Measurements from ENCODE around the gene ADAMTS17.

ADAMTS17 gene

GRCh38 chr15:100310513-100311153 lies 31.1 kb downstream of the ADAMTS17 start:
- no peak overlapping the region for H3K4me3 ChIP-seq (ENCODE audit: low read depth, low read length)
- DNase-seq (ENCODE audit: low read depth): no peak
- TF ChIP-seq CTCF (IDR thresholded peaks at IDR 0.05; ENCODE audit: low read depth, low read length, missing control alignments): no peak

- H3K4me3 ChIP-seq (ENCODE audit: low read depth, low read length): no peak overlapping the region
- no peak for TF ChIP-seq CTCF (IDR thresholded peaks at IDR 0.05; ENCODE audit: low read depth, low read length, missing control alignments)
- no peak for DNase-seq (ENCODE audit: low read depth)
Measured at GRCh38 chr15:100310041-100310405, 31.8 kb downstream of the ADAMTS17 start.

DNA sequence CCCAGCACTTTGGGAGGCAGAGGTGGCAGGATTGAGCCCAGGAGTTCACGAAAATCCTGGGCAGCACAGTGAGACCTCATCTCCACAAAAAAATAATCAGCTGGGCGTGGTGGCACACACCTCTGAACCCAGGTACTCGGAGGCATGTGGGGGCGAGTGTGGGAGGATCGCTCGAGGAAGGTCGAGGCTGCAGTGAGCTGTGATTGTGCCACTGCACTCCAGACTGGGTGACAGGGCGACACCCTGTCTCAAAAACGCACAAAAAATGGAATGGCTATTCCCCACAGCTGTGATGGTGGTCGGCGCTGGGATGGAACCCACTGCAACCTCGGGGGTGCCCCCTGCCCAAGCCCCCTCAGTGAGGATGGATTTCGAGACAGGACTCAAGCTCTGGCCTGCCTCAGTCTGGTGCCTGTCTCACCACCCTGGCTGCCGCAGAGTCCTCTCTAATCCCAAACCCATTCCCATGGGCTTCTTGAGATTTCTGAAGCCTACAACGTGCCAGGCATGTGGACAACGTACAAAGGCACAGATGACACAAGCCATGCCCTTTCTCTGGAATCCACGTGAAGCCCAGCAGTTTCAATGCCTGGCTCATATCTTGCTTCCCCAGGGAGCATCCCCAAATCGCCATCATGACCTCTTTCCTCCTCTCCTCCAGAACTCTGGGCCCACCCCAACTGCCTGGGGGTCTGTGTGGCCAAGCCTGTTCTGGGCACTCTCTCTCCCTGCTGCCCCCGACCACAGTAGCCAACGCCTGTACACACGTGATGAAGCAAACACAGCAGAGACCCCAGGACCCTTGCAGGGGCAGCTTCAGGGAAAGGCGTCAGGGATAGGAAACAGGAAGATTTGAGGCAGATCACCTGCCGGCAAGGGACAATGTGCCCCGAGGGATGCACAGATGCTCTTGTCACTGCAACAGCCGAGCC lies 32.4 kb downstream of the ADAMTS17 start:
- H3K4me3 ChIP-seq (ENCODE audit: low read depth, low read length): no peak overlapping the region
- no peak for DNase-seq (ENCODE audit: low read depth)
- TF ChIP-seq CTCF (IDR thresholded peaks at IDR 0.05; ENCODE audit: low read depth, low read length, missing control alignments): no peak

- no peak overlapping the region for H3K4me3 ChIP-seq (ENCODE audit: low read depth, low read length)
- DNase-seq (ENCODE audit: low read depth): no peak
- no peak for TF ChIP-seq CTCF (IDR thresholded peaks at IDR 0.05; ENCODE audit: low read depth, low read length, missing control alignments)
Measured at GRCh38 chr15:100308608-100309007, 33.2 kb downstream of the ADAMTS17 start.

DNA sequence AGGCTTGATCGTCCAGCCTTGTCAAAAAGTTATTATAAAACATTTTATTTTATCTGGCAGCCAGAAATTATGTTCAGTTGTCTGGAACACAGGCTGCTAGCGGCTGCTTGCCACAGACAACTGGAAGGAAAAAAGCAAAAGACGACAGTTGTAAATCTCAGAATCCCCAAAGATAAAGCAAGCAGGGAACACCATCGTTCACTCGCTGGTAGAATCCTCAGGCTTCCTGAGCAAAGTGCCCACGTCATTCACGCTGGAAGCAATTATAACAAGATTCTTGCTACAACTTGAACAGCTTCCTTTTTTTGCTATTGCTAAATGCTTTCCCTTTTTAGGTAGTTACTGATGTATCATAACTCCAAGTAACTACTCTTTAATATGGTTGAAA lies 33.6 kb downstream of the ADAMTS17 start:
- TF ChIP-seq CTCF (IDR thresholded peaks at IDR 0.05; ENCODE audit: low read depth, low read length, missing control alignments): no peak
- H3K4me3 ChIP-seq (ENCODE audit: low read depth, low read length): no peak overlapping the region
- no peak for DNase-seq (ENCODE audit: low read depth)

DNA sequence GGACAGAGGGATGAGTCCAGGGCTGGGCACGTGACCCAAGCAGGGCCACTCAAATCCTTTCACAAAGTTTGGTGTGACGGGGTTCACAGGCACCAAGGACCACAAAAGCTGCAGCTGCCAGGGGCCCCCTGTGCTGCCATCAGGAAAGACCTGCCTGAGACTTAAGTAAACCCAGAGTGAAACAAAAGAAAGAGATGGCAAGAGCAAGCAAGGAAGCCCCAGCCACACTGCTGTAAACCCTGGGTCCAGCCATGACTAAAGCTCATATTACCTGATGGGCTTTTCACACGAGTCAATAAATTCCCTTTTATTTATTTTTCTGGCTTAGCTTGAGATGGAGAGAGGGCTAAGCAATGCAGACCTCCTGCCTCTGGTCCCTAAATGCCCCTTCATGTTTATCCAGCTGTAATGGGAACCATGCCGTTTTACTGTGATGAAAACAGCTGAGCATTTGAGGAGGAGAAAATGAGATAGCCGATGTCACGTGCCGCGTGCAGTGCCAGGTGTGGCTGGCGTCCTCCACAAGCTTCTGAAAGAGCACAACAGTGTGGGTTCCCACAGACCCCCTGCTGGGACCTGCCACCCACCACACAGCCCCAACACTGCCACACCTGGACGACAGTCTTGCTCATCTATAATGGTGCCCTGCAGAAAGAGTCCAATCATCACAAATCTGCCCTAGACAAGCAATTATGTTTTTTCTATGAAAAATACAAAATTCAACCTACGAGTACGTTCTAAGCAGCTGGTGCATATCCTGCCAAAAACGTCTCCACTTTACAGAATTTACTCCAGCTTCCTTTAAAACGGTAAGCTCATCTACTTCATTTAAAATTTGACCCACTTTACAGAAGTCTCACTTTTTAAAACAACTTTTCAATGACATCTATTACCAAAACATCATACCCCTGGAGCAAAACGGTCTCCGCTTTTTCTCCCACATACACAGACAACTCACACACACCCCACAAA lies 34.2 kb downstream of the ADAMTS17 start:
- no peak overlapping the region for H3K4me3 ChIP-seq (ENCODE audit: low read depth, low read length)
- TF ChIP-seq CTCF (IDR thresholded peaks at IDR 0.05; ENCODE audit: low read depth, low read length, missing control alignments): no peak
- DNase-seq (ENCODE audit: low read depth): no peak

Measured in GM12864 (cell line).